KMS-11 (cell line): Measurements from ENCODE around the gene ZIC2.

Experiments used
- H2AFZ ChIP-seq: fragments of 200-600 bp; sonication (generic); 2 replicates; pipeline ENCODE4 v1.6.1; 2016; ENCODE audit warnings: antibody characterized with exemption, mixed run types, low read depth
- H3K27ac ChIP-seq: fragments of 200-600 bp; sonication (generic); 2 replicates; pipeline ENCODE4 v1.6.1; 2016; ENCODE audit warnings: mild to moderate bottlenecking, mixed run types
- H3K27me3 ChIP-seq: fragments of 200-600 bp; sonication (generic); 2 replicates; pipeline ENCODE4 v1.6.1; 2017; ENCODE audit warnings: mild to moderate bottlenecking, low read depth, mixed run types, moderate library complexity; ENCODE audit not compliant: insufficient read depth
- H3K36me3 ChIP-seq: fragments of 200-600 bp; sonication (generic); 2 replicates; pipeline ENCODE4 v1.6.1; 2017; ENCODE audit warnings: mild to moderate bottlenecking, mixed run types; ENCODE audit not compliant: insufficient read depth
- H3K4me1 ChIP-seq: fragments of 200-600 bp; sonication (generic); 2 replicates; pipeline ENCODE4 v1.6.1; 2016; ENCODE audit warnings: mild to moderate bottlenecking, low read depth, mixed run types; ENCODE audit not compliant: poor library complexity, severe bottlenecking
- H3K4me2 ChIP-seq: fragments of 200-600 bp; sonication (generic); 2 replicates; pipeline ENCODE4 v1.7.0; 2016; ENCODE audit warnings: mild to moderate bottlenecking, mixed run types
- H3K4me3 ChIP-seq: fragments of 200-600 bp; sonication (generic); IDR thresholded peaks from 2 replicates; pipeline ENCODE4 v1.6.1; 2017; ENCODE audit warnings: low read depth, low read length, mixed read lengths; ENCODE audit not compliant: insufficient read depth
- H3K79me2 ChIP-seq: fragments of 200-600 bp; sonication (generic); 2 replicates; pipeline ENCODE4 v1.6.1; 2016; ENCODE audit warnings: low read depth, mixed run types; ENCODE audit not compliant: insufficient read depth
- H3K9ac ChIP-seq: fragments of 200-600 bp; sonication (generic); 2 replicates; pipeline ENCODE4 v1.6.1; 2016; ENCODE audit warnings: mild to moderate bottlenecking, mixed run types
- H4K20me1 ChIP-seq: fragments of 200-600 bp; sonication (generic); 2 replicates; pipeline ENCODE4 v1.6.1; 2016; ENCODE audit warnings: mild to moderate bottlenecking, mixed run types; ENCODE audit not compliant: insufficient read depth
- TF ChIP-seq, protein P1 (sequence below): fragments of 200-600 bp; sonication (generic); conservative IDR thresholded peaks from 2 replicates; pipeline ENCODE4 v1.6.1; 2017; ENCODE audit warnings: low read depth, mild to moderate bottlenecking, antibody characterized with exemption, low read length, moderate library complexity, mixed read lengths

Gene ZIC2

DNA sequence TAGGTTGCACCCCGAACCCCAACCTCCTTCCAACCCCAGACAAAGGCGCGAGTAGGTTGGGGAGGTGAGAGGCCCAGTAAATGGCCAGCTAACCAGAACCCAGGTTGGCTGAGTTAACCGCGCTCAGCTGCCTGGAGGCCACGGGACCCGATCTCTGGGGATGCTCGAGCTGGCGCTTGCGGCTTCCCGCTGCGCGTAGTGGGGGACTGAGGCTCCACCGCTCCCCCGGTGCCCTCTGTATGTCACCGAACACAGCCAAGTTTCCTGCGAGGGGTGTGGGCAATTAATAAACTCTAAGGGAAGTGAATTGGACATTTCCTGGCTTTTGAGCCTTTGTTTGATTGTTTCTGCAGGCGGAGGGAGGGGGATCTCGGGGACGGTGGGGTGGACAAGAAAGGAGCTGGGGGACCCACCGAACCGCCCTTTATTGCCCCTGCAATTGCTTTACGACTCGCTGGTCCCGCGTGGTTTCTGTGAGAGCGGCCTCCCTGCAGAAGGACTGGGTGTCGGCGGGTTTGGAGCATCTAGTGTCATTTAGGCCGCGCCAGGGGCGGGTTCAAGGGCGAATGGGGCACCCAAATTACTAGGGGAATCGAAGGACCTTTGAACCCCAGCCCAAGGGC is 6.5 kb upstream of the ZIC2 start:
- TF ChIP-seq, protein P1, sequence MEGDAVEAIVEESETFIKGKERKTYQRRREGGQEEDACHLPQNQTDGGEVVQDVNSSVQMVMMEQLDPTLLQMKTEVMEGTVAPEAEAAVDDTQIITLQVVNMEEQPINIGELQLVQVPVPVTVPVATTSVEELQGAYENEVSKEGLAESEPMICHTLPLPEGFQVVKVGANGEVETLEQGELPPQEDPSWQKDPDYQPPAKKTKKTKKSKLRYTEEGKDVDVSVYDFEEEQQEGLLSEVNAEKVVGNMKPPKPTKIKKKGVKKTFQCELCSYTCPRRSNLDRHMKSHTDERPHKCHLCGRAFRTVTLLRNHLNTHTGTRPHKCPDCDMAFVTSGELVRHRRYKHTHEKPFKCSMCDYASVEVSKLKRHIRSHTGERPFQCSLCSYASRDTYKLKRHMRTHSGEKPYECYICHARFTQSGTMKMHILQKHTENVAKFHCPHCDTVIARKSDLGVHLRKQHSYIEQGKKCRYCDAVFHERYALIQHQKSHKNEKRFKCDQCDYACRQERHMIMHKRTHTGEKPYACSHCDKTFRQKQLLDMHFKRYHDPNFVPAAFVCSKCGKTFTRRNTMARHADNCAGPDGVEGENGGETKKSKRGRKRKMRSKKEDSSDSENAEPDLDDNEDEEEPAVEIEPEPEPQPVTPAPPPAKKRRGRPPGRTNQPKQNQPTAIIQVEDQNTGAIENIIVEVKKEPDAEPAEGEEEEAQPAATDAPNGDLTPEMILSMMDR, result no peak
- no peaks in the 10 kb centered on the region for H3K36me3 ChIP-seq
- H3K27ac ChIP-seq, result no peak overlapping the region
- no peaks in the 10 kb centered on the region for H4K20me1 ChIP-seq
- no peak overlapping the region for H2AFZ ChIP-seq
- H3K4me2 ChIP-seq, result no peak overlapping the region
- H3K4me1 ChIP-seq, result no peaks in the 10 kb centered on the region
- H3K79me2 ChIP-seq, result no peaks in the 10 kb centered on the region
- H3K4me3 ChIP-seq, result no peak overlapping the region
- no peak overlapping the region for H3K9ac ChIP-seq
- 0 out of 2 replicates have a peak, but pooled peaks cover 4% of the 10 kb centered on the region for H3K27me3 ChIP-seq

DNA sequence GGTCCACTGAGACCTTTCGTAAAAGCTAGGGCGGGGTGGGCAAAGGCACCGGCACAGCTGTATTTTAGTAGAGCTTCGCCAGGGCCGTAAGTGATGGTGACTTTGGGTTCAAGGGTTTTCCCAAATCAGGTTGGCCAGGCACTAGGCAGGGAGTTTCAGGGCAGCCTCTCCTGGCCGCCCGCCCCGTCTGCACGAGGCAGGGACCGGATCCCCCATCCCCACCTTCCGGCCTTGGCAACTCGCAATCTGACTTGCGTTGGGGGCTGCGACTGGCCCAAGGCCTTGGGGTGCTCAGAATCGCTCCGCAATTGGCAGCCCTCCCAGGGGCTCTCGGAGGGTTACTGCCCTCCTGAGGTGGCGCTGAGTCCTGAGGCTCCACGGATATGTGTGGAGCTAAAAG is 6.0 kb upstream of the ZIC2 start:
- no peaks in the 10 kb centered on the region for H3K36me3 ChIP-seq
- no peak overlapping the region for H3K4me2 ChIP-seq
- H3K79me2 ChIP-seq, result no peaks in the 10 kb centered on the region
- H3K27ac ChIP-seq, result no peak overlapping the region
- TF ChIP-seq, protein P1, result no peak
- H3K27me3 ChIP-seq, result 0 out of 2 replicates have a peak, but pooled peaks cover 4% of the 10 kb centered on the region
- H4K20me1 ChIP-seq, result no peaks in the 10 kb centered on the region
- H3K9ac ChIP-seq, result no peak overlapping the region
- H2AFZ ChIP-seq, result no peak overlapping the region
- H3K4me3 ChIP-seq, result no peak overlapping the region
- no peaks in the 10 kb centered on the region for H3K4me1 ChIP-seq

DNA sequence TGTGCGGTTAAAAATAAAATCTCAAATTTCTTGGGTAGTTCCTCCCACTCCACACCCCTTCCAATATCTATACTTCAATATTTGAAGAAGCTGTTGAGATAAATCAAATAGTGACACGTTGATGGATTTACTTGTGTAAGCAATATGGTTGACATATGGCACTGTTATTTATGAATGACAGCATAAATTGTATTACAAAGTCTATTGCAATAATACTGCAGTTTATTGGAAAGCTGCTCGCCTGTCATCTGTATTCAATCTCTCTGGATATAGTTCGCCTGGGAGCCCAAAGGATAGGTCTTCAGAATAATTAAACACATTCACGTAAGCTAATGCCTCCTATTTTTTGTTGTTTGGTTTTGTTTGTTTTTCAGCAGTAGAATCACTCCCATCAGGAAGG is 5.0 kb upstream of the ZIC2 start:
- no peak overlapping the region for H3K27ac ChIP-seq
- no peak overlapping the region for H3K4me3 ChIP-seq
- no peaks in the 10 kb centered on the region for H3K36me3 ChIP-seq
- TF ChIP-seq, protein P1, result no peak
- H3K4me2 ChIP-seq, result no peak overlapping the region
- H2AFZ ChIP-seq, result no peak overlapping the region
- H3K9ac ChIP-seq, result no peak overlapping the region
- H3K79me2 ChIP-seq, result no peaks in the 10 kb centered on the region
- no peaks in the 10 kb centered on the region for H3K4me1 ChIP-seq
- no peaks in the 10 kb centered on the region for H4K20me1 ChIP-seq
- H3K27me3 ChIP-seq, result 0 out of 2 replicates have a peak, but pooled peaks cover 4% of the 10 kb centered on the region

DNA sequence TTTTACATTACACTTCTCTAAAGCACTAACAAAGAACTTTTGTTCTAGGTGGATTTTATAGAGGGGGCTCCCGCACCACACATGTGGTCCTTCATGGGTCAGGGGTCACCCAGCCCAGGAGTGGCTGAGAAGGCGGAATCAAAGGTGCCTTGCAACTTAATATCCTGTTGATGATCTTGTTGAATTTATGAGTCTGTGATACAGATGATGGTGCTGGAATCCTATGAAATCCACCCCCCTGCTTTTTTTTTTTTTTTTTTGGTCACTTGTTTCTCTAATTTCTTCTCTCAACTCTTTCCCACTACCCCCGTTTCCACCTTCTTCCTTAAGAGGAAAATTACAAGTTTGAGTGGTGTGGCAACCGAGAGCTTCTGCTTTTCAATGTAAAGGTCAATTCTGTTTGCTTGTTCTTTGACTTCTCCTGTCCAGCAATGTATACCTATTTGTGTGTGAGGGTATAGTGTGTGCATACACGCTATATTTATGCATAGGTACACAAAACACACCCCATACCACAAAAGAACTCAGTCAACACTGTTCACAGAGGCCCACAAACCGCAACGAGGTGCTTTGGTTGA is 4.2 kb upstream of the ZIC2 start:
- Histone ChIP-seq H2AFZ (no peak overlapping the region), H3K27me3 (0 out of 2 replicates have a peak, but pooled peaks cover 4% of the 10 kb centered on the region), H3K79me2 (no peaks in the 10 kb centered on the region), H3K27ac (no peak overlapping the region), H3K4me2 (no peak overlapping the region), H3K9ac (no peak overlapping the region), H3K36me3 (no peaks in the 10 kb centered on the region), H4K20me1 (no peaks in the 10 kb centered on the region), H3K4me3 (no peak overlapping the region), H3K4me1 (no peaks in the 10 kb centered on the region)
- TF ChIP-seq, protein P1, result no peak
